Activated CD4-positive, alpha-beta T cell treated with anti-CD3 and anti-CD28 coated beads for 36 hours (primary cell): Measurements from ENCODE around the gene ANGPTL8. TPM values are rescaled to one million over a fixed set of nuclear protein-coding genes. Genes with fewer than 3 reads are reported as not detected.

ENCODE experiments used
- ATAC-seq: fragments of 200-7000 bp; cut with Tn5 transposase; one replicate; pipeline ENCODE4 v1.10.0; 2021; ENCODE audit warnings: mild to moderate bottlenecking, moderate library complexity
- CTCF ChIA-PET: fragments of 350-600 bp; sonication (Branson Sonifier 250); formaldehyde crosslinking; loops from one replicate; lab custom pipeline; 2021; ENCODE audit warnings: antibody characterized with exemption; lab: Charles Lee
- POLR2A ChIA-PET: fragments of 350-600 bp; sonication (Branson Sonifier 250); formaldehyde crosslinking; loops from one replicate; lab custom pipeline; 2021; ENCODE audit warnings: antibody characterized with exemption, inconsistent platforms; lab: Charles Lee
- DNase-seq: peaks from one replicate; pipeline ENCODE4 v3.0.0-alpha.2; 2020
- H3K27ac Mint-ChIP-seq: one replicate; pipeline ENCODE4 v1.8.0; 2021; ENCODE audit warnings: mixed read lengths
- H3K27me3 Mint-ChIP-seq: one replicate; pipeline ENCODE4 v1.8.0; 2021; ENCODE audit warnings: mixed read lengths
- H3K36me3 Mint-ChIP-seq: one replicate; pipeline ENCODE4 v1.8.0; 2021; ENCODE audit warnings: low read depth, mixed read lengths
- H3K4me1 Mint-ChIP-seq: one replicate; pipeline ENCODE4 v1.8.0; 2021; ENCODE audit warnings: mixed read lengths
- H3K4me3 Mint-ChIP-seq: one replicate; pipeline ENCODE4 v1.8.0; 2021; ENCODE audit warnings: mild to moderate bottlenecking, moderate library complexity, mixed read lengths
- H3K9me3 Mint-ChIP-seq: one replicate; pipeline ENCODE4 v1.8.0; 2021; ENCODE audit warnings: low read depth, mixed read lengths
- intact Hi-C, 2 experiments: fragments of 100-400 bp; cut with DNase I in 1 of 2; cut with micrococcal nuclease in 1 of 2; formaldehyde crosslinking; loops; one replicate each; pipeline versions ENCODE4 v1.14.2 to v1.15.1; 2022 to 2024; cut with DNase I, micrococcal nuclease
- total RNA-seq, 2 experiments: library from RNA; stranded (reverse); gene quantifications; one replicate each; pipeline ENCODE4 v1.2.3, GENCODE V29; 2021

ANGPTL8 gene
- total RNA-seq, 2 experiments from 2014 or later, result not detected

- POLR2A ChIA-PET, result no interaction called here
- Mint-ChIP-seq H3K4me3 (no peak overlapping the region), H3K9me3 (peaks cover 8% of the 10 kb centered on the region), H3K36me3 (no peaks in the 10 kb centered on the region), H3K27ac (no peak overlapping the region), H3K4me1 (peaks cover 5% of the 10 kb centered on the region), H3K27me3 (peaks cover 8% of the 10 kb centered on the region)
- DNase-seq (no peak), ATAC-seq (no peak)
- CTCF ChIA-PET, result interaction anchor here (0.6 to 0.9 kb wide), 2 partner anchors 24 to 26 kb away, joined by 3 read pairs; no protein-coding TSS in a partner anchor
- intact Hi-C loops, result no loop called here
These were observed 607 bp downstream of the ANGPTL8 start for GRCh38 chr19:11240008-11240444.

GRCh38 chr19:11242025-11242424 lies 2.6 kb downstream of the ANGPTL8 start:
- peaks cover 5% of the 10 kb centered on the region for H3K4me1 Mint-ChIP-seq
- peaks cover 14% of the 10 kb centered on the region for H3K27me3 Mint-ChIP-seq
- H3K4me3 Mint-ChIP-seq, result no peak overlapping the region
- H3K36me3 Mint-ChIP-seq, result no peaks in the 10 kb centered on the region
- DNase-seq, result no peak
- POLR2A ChIA-PET, result no interaction called here
- no peak for ATAC-seq
- CTCF ChIA-PET, result interaction anchor here (0.6 to 1.8 kb wide), 4 partner anchors 48 to 271 kb away, joined by 3 to 7 read pairs (median 4); no protein-coding TSS in a partner anchor
- H3K27ac Mint-ChIP-seq, result no peak overlapping the region
- intact Hi-C loops, result no loop called here
- peaks cover 8% of the 10 kb centered on the region for H3K9me3 Mint-ChIP-seq

GRCh38 chr19:11242864-11243797 lies 3.7 kb downstream of the ANGPTL8 start:
- peak; percentile 95 for DNase-seq
- Mint-ChIP-seq H3K4me3 (no peak overlapping the region), H3K36me3 (no peaks in the 10 kb centered on the region), H3K27ac (no peak overlapping the region), H3K9me3 (peaks cover 8% of the 10 kb centered on the region), H3K27me3 (peaks cover 14% of the 10 kb centered on the region), H3K4me1 (peaks cover 5% of the 10 kb centered on the region)
- CTCF ChIA-PET, result interaction anchor here (0.5 to 1.8 kb wide), 12 partner anchors 12 to 240 kb away, joined by 3 to 7 read pairs (median 4); no protein-coding TSS in a partner anchor
- peak; percentile 100 for ATAC-seq
- intact Hi-C loops, result loop anchor here in 1 of 2 experiments (1.0 kb wide), 2 partner anchors 46 to 239 kb away; partner anchors contain the start of gene KANK2
- POLR2A ChIA-PET, result no interaction called here

- intact Hi-C loops, result loop anchor here in 1 of 2 experiments (1.0 kb wide), 2 partner anchors 46 to 239 kb away; partner anchors contain the start of gene KANK2
- Mint-ChIP-seq H3K4me3 (no peak overlapping the region), H3K9me3 (peaks cover 3% of the 10 kb centered on the region), H3K27ac (no peak overlapping the region), H3K36me3 (no peaks in the 10 kb centered on the region), H3K4me1 (peaks cover 5% of the 10 kb centered on the region), H3K27me3 (peaks cover 14% of the 10 kb centered on the region)
- ChIA-PET CTCF (interaction anchor here (0.5 to 1.8 kb wide), 11 partner anchors 11 to 239 kb away, joined by 3 to 7 read pairs (median 3); partner anchors contain the start of genes ODAD3 and PRKCSH), POLR2A (no interaction called here)
- ATAC-seq (no peak), DNase-seq (no peak)
These were observed 4.4 kb downstream of the ANGPTL8 start for GRCh38 chr19:11243798-11244169.

- Mint-ChIP-seq H3K36me3 (no peaks in the 10 kb centered on the region), H3K27ac (no peak overlapping the region), H3K27me3 (peaks cover 14% of the 10 kb centered on the region), H3K9me3 (no peaks in the 10 kb centered on the region), H3K4me1 (peaks cover 5% of the 10 kb centered on the region), H3K4me3 (no peak overlapping the region)
- ChIA-PET CTCF (interaction anchor here (0.7 kb wide), 1 partner anchor 15 kb away, joined by 3 read pairs; no protein-coding TSS in a partner anchor), POLR2A (no interaction called here)
- no peak for DNase-seq
- intact Hi-C loops, result no loop called here
- ATAC-seq, result no peak
These were observed 5.6 kb downstream of the ANGPTL8 start for GRCh38 chr19:11244846-11245589.

GRCh38 chr19:11246941-11247340 lies 7.5 kb downstream of the ANGPTL8 start:
- POLR2A ChIA-PET, result no interaction called here
- ATAC-seq, result no peak
- peaks cover 11% of the 10 kb centered on the region for H3K27me3 Mint-ChIP-seq
- intact Hi-C loops, result no loop called here
- no peak overlapping the region for H3K27ac Mint-ChIP-seq
- DNase-seq, result no peak
- no peak overlapping the region for H3K4me3 Mint-ChIP-seq
- H3K4me1 Mint-ChIP-seq, result peaks cover 5% of the 10 kb centered on the region
- H3K9me3 Mint-ChIP-seq, result no peaks in the 10 kb centered on the region
- H3K36me3 Mint-ChIP-seq, result no peaks in the 10 kb centered on the region
- CTCF ChIA-PET, result no interaction called here

GRCh38 chr19:11247391-11247790 lies 8.0 kb downstream of the ANGPTL8 start:
- no peaks in the 10 kb centered on the region for H3K36me3 Mint-ChIP-seq
- CTCF ChIA-PET, result no interaction called here
- H3K9me3 Mint-ChIP-seq, result no peaks in the 10 kb centered on the region
- DNase-seq, result no peak
- H3K27ac Mint-ChIP-seq, result no peak overlapping the region
- no peak for ATAC-seq
- intact Hi-C loops, result no loop called here
- no peak overlapping the region for H3K4me3 Mint-ChIP-seq
- peaks cover 11% of the 10 kb centered on the region for H3K27me3 Mint-ChIP-seq
- H3K4me1 Mint-ChIP-seq, result peaks cover 5% of the 10 kb centered on the region
- POLR2A ChIA-PET, result no interaction called here

- Mint-ChIP-seq H3K27ac (no peak overlapping the region), H3K4me3 (no peak overlapping the region), H3K9me3 (no peaks in the 10 kb centered on the region), H3K27me3 (peaks cover 10% of the 10 kb centered on the region), H3K4me1 (peaks cover 5% of the 10 kb centered on the region), H3K36me3 (no peaks in the 10 kb centered on the region)
- POLR2A ChIA-PET, result no interaction called here
- intact Hi-C loops, result no loop called here
- CTCF ChIA-PET, result no interaction called here
- DNase-seq, result no peak
- no peak for ATAC-seq
These were observed 8.5 kb downstream of the ANGPTL8 start for GRCh38 chr19:11247934-11248333.

- ATAC-seq, result no peak
- Mint-ChIP-seq H3K4me1 (peaks cover under 1% of the 10 kb centered on the region), H3K27me3 (peaks cover 7% of the 10 kb centered on the region), H3K27ac (no peak overlapping the region), H3K36me3 (no peaks in the 10 kb centered on the region), H3K4me3 (no peak overlapping the region), H3K9me3 (no peaks in the 10 kb centered on the region)
- ChIA-PET POLR2A (no interaction called here), CTCF (no interaction called here)
- intact Hi-C loops, result no loop called here
- DNase-seq, result no peak
These were observed 9.4 kb downstream of the ANGPTL8 start for GRCh38 chr19:11248852-11249251.

- Mint-ChIP-seq H3K27me3 (peaks cover 6% of the 10 kb centered on the region), H3K27ac (no peak overlapping the region), H3K4me3 (no peak overlapping the region), H3K9me3 (no peaks in the 10 kb centered on the region), H3K4me1 (no peaks in the 10 kb centered on the region), H3K36me3 (no peaks in the 10 kb centered on the region)
- DNase-seq (no peak), ATAC-seq (no peak)
- ChIA-PET CTCF (no interaction called here), POLR2A (interaction anchor here (1.0 kb wide), 1 partner anchor 9 kb away, joined by 4 read pairs; no protein-coding TSS in a partner anchor)
- intact Hi-C loops, result no loop called here
These were observed 11.8 kb downstream of the ANGPTL8 start for GRCh38 chr19:11251217-11251616.

- DNase-seq, result no peak
- Mint-ChIP-seq H3K27me3 (peaks cover 2% of the 10 kb centered on the region), H3K4me3 (no peak overlapping the region), H3K36me3 (no peaks in the 10 kb centered on the region), H3K27ac (no peak overlapping the region), H3K4me1 (no peaks in the 10 kb centered on the region), H3K9me3 (no peaks in the 10 kb centered on the region)
- ATAC-seq, result no peak
- intact Hi-C loops, result no loop called here
- CTCF ChIA-PET, result no interaction called here
- POLR2A ChIA-PET, result no interaction called here
These were observed 12.4 kb downstream of the ANGPTL8 start for GRCh38 chr19:11251650-11252314.
